ENCODE results near the gene COL4A6.

Gene COL4A6

DNA sequence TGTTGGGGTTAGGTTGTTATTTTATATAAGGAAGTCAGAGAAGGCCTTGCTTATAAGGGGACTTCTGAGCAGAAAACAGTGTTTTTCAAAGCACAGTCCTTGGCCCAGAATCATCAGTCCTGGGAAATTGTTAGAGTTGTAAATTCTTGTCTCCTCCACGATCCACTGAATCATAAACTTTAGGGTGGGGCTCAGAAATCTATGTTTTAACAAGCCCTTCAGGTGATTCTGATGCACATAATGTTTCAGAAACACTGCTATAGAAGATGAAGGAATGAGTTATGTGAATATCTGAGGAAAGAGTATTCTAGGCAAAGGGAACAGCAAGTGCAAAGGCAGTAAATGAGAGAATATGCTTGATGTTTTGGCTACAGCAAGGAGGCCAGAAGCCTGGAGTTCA lies 121.8 kb downstream of the COL4A6 start:
- Histone ChIP-seq H3K79me2 (ENCODE audit: control insufficient read depth, insufficient read depth, low read length) (no peaks in the 10 kb centered on the region), H4K5ac (ENCODE audit: low read length) (no peak overlapping the region), H3K27ac (ENCODE audit: low read depth, low read length) (no peak overlapping the region), H2BK5ac (ENCODE audit: low read length) (no peak overlapping the region), H3K27me3 (ENCODE audit: insufficient read depth, low read length, poor library complexity) (no peaks in the 10 kb centered on the region), H4K8ac (ENCODE audit: low read depth, low read length) (no peak overlapping the region), H3K79me1 (ENCODE audit: low read length) (no peaks in the 10 kb centered on the region), H3K23ac (ENCODE audit: low read length) (no peak overlapping the region), H3K4ac (ENCODE audit: low read depth, low read length) (no peak overlapping the region), H3K4me1 (ENCODE audit: control insufficient read depth, low read depth, low read length) (no peaks in the 10 kb centered on the region), H3K9ac (ENCODE audit: low read length) (no peak overlapping the region), H3K56ac (ENCODE audit: low read length) (no peak overlapping the region), H3K4me3 (ENCODE audit: low read length) (no peak overlapping the region), H2BK120ac (ENCODE audit: low read depth, low read length) (no peak overlapping the region), H2AK5ac (ENCODE audit: low read length) (no peak overlapping the region), H3K18ac (ENCODE audit: low read length) (no peak overlapping the region), H3K36me3 (ENCODE audit: control insufficient read depth, insufficient read depth, low read length) (no peaks in the 10 kb centered on the region), H3K4me2 (ENCODE audit: low read length) (no peak overlapping the region), H2BK15ac (replicated peaks; ENCODE audit: low read depth) (no peak overlapping the region)
- no CpG with 5 or more reads among the region's 1 CpG for WGBS (ENCODE audit: extremely low coverage, insufficient coverage, low lambda C conversion rate)
- no peak for DNase-seq

DNA sequence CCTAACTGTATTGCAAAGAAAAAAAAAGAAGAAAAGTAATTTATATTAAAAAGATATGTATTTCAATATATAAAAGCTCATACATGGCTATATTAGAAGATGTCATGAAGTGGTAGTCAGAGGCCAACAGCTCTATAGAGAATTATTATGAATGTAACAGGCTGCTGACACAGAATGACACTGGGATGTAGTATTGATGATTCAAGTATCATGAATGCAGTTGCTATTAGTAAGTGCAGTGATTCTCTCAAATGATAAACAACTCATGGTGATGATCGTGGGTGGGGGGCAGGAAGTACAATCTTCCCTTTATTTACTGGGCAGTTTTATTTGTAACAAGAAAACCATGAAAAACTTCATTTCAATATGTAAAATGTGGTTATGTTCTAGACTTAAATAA lies 124.6 kb downstream of the COL4A6 start:
- no peaks in the 10 kb centered on the region for H3K79me1 ChIP-seq (ENCODE audit: low read length)
- H2BK5ac ChIP-seq (ENCODE audit: low read length) = no peak overlapping the region
- DNase-seq = no peak
- no peak overlapping the region for H4K5ac ChIP-seq (ENCODE audit: low read length)
- H2BK120ac ChIP-seq (ENCODE audit: low read depth, low read length) = no peak overlapping the region
- H3K79me2 ChIP-seq (ENCODE audit: control insufficient read depth, insufficient read depth, low read length) = no peaks in the 10 kb centered on the region
- no peak overlapping the region for H3K9ac ChIP-seq (ENCODE audit: low read length)
- no peak overlapping the region for H3K23ac ChIP-seq (ENCODE audit: low read length)
- H3K36me3 ChIP-seq (ENCODE audit: control insufficient read depth, insufficient read depth, low read length) = no peaks in the 10 kb centered on the region
- no peak overlapping the region for H3K4ac ChIP-seq (ENCODE audit: low read depth, low read length)
- H2BK15ac ChIP-seq (replicated peaks; ENCODE audit: low read depth) = no peak overlapping the region
- H3K27me3 ChIP-seq (ENCODE audit: insufficient read depth, low read length, poor library complexity) = no peaks in the 10 kb centered on the region
- H3K4me3 ChIP-seq (ENCODE audit: low read length) = no peak overlapping the region
- no peak overlapping the region for H4K8ac ChIP-seq (ENCODE audit: low read depth, low read length)
- no peak overlapping the region for H3K27ac ChIP-seq (ENCODE audit: low read depth, low read length)
- no peak overlapping the region for H3K4me2 ChIP-seq (ENCODE audit: low read length)
- no peak overlapping the region for H3K18ac ChIP-seq (ENCODE audit: low read length)
- WGBS (ENCODE audit: extremely low coverage, insufficient coverage, low lambda C conversion rate) = no CpG with 5 or more reads among the region's 1 CpG
- no peak overlapping the region for H2AK5ac ChIP-seq (ENCODE audit: low read length)
- no peaks in the 10 kb centered on the region for H3K4me1 ChIP-seq (ENCODE audit: control insufficient read depth, low read depth, low read length)
- H3K56ac ChIP-seq (ENCODE audit: low read length) = no peak overlapping the region

DNA sequence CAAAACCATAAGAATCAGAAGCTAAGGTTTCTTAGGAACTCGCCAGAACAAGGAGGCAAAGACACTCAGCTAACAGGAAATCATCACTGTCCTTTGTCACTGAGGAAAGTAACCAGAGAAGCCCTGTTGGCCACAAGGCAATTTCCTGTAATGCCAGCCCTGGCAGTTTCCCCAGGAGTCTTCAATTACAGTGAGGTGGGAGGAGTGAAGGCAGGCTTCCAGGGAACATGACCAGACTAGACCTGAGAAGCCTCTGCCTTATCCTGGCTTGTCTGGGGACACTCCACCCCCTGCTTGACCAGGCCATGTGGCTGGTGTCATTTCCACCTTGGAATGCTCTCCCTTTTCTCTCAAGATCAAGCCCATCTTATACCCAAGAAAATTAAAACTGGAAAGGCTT lies 125.3 kb downstream of the COL4A6 start:
- WGBS (ENCODE audit: extremely low coverage, insufficient coverage, low lambda C conversion rate) = no CpG with 5 or more reads among the region's 1 CpG
- Histone ChIP-seq H2BK5ac (ENCODE audit: low read length) (no peak overlapping the region), H3K4me2 (ENCODE audit: low read length) (no peak overlapping the region), H3K79me1 (ENCODE audit: low read length) (no peaks in the 10 kb centered on the region), H3K4me3 (ENCODE audit: low read length) (no peak overlapping the region), H3K27ac (ENCODE audit: low read depth, low read length) (no peak overlapping the region), H4K5ac (ENCODE audit: low read length) (no peak overlapping the region), H3K9ac (ENCODE audit: low read length) (no peak overlapping the region), H3K27me3 (ENCODE audit: insufficient read depth, low read length, poor library complexity) (no peaks in the 10 kb centered on the region), H4K8ac (ENCODE audit: low read depth, low read length) (no peak overlapping the region), H3K36me3 (ENCODE audit: control insufficient read depth, insufficient read depth, low read length) (no peaks in the 10 kb centered on the region), H3K18ac (ENCODE audit: low read length) (no peak overlapping the region), H3K4ac (ENCODE audit: low read depth, low read length) (no peak overlapping the region), H2AK5ac (ENCODE audit: low read length) (no peak overlapping the region), H2BK15ac (replicated peaks; ENCODE audit: low read depth) (no peak overlapping the region), H3K4me1 (ENCODE audit: control insufficient read depth, low read depth, low read length) (no peaks in the 10 kb centered on the region), H3K56ac (ENCODE audit: low read length) (peak overlapping the region; percentile 34), H2BK120ac (ENCODE audit: low read depth, low read length) (no peak overlapping the region), H3K23ac (ENCODE audit: low read length) (no peak overlapping the region), H3K79me2 (ENCODE audit: control insufficient read depth, insufficient read depth, low read length) (no peaks in the 10 kb centered on the region)
- peak; percentile 91 for DNase-seq

DNA sequence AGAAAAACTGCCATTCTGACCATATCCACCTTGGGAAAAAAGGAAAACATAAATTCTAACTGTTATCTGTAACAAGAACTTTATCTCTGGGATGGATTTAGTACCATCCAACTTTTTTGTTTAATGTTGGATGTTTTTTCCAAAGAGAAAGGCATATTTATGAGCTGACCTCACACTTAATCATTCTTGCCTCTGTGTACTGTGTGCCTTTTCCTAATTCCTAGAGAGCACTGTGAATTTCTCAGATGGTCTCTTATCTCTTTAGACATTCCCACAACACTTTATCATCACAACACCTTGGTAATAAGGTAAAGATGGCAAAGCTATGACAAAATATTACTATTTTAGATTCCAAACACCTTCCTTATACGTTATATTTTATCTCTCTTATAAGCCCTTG lies 126.2 kb downstream of the COL4A6 start:
- H3K79me2 ChIP-seq (ENCODE audit: control insufficient read depth, insufficient read depth, low read length) = no peaks in the 10 kb centered on the region
- H4K5ac ChIP-seq (ENCODE audit: low read length) = no peak overlapping the region
- no peak for DNase-seq
- no peaks in the 10 kb centered on the region for H3K36me3 ChIP-seq (ENCODE audit: control insufficient read depth, insufficient read depth, low read length)
- H3K4me1 ChIP-seq (ENCODE audit: control insufficient read depth, low read depth, low read length) = no peaks in the 10 kb centered on the region
- no peak overlapping the region for H3K4me2 ChIP-seq (ENCODE audit: low read length)
- no peak overlapping the region for H3K18ac ChIP-seq (ENCODE audit: low read length)
- no peak overlapping the region for H2AK5ac ChIP-seq (ENCODE audit: low read length)
- no peak overlapping the region for H4K8ac ChIP-seq (ENCODE audit: low read depth, low read length)
- no peak overlapping the region for H2BK120ac ChIP-seq (ENCODE audit: low read depth, low read length)
- H3K27ac ChIP-seq (ENCODE audit: low read depth, low read length) = no peak overlapping the region
- H3K27me3 ChIP-seq (ENCODE audit: insufficient read depth, low read length, poor library complexity) = no peaks in the 10 kb centered on the region
- H3K23ac ChIP-seq (ENCODE audit: low read length) = no peak overlapping the region
- H3K79me1 ChIP-seq (ENCODE audit: low read length) = no peaks in the 10 kb centered on the region
- no peak overlapping the region for H3K56ac ChIP-seq (ENCODE audit: low read length)
- no peak overlapping the region for H2BK5ac ChIP-seq (ENCODE audit: low read length)
- WGBS (ENCODE audit: extremely low coverage, insufficient coverage, low lambda C conversion rate) = no CpG with 5 or more reads among the region's 1 CpG
- H3K4me3 ChIP-seq (ENCODE audit: low read length) = no peak overlapping the region
- H3K4ac ChIP-seq (ENCODE audit: low read depth, low read length) = no peak overlapping the region
- no peak overlapping the region for H2BK15ac ChIP-seq (replicated peaks; ENCODE audit: low read depth)
- no peak overlapping the region for H3K9ac ChIP-seq (ENCODE audit: low read length)

- H3K27me3 ChIP-seq (ENCODE audit: insufficient read depth, low read length, poor library complexity) = no peaks in the 10 kb centered on the region
- no peak overlapping the region for H2AK5ac ChIP-seq (ENCODE audit: low read length)
- no peaks in the 10 kb centered on the region for H3K36me3 ChIP-seq (ENCODE audit: control insufficient read depth, insufficient read depth, low read length)
- no peak overlapping the region for H4K8ac ChIP-seq (ENCODE audit: low read depth, low read length)
- no peak overlapping the region for H3K4me2 ChIP-seq (ENCODE audit: low read length)
- H2BK120ac ChIP-seq (ENCODE audit: low read depth, low read length) = no peak overlapping the region
- H3K56ac ChIP-seq (ENCODE audit: low read length) = no peak overlapping the region
- H2BK15ac ChIP-seq (replicated peaks; ENCODE audit: low read depth) = no peak overlapping the region
- no peak overlapping the region for H2BK5ac ChIP-seq (ENCODE audit: low read length)
- no peak overlapping the region for H4K5ac ChIP-seq (ENCODE audit: low read length)
- H3K4ac ChIP-seq (ENCODE audit: low read depth, low read length) = no peak overlapping the region
- H3K4me3 ChIP-seq (ENCODE audit: low read length) = no peak overlapping the region
- H3K27ac ChIP-seq (ENCODE audit: low read depth, low read length) = no peak overlapping the region
- H3K79me2 ChIP-seq (ENCODE audit: control insufficient read depth, insufficient read depth, low read length) = no peaks in the 10 kb centered on the region
- H3K4me1 ChIP-seq (ENCODE audit: control insufficient read depth, low read depth, low read length) = no peaks in the 10 kb centered on the region
- no peak for DNase-seq
- H3K23ac ChIP-seq (ENCODE audit: low read length) = no peak overlapping the region
- no peak overlapping the region for H3K9ac ChIP-seq (ENCODE audit: low read length)
- no CpG with 5 or more reads among the region's 1 CpG for WGBS (ENCODE audit: extremely low coverage, insufficient coverage, low lambda C conversion rate)
- H3K79me1 ChIP-seq (ENCODE audit: low read length) = no peaks in the 10 kb centered on the region
- H3K18ac ChIP-seq (ENCODE audit: low read length) = no peak overlapping the region
These were observed 127.7 kb downstream of the COL4A6 start for GRCh38 chrX:108310506-108310905.

- Histone ChIP-seq H4K8ac (ENCODE audit: low read depth, low read length) (no peak overlapping the region), H3K9ac (ENCODE audit: low read length) (no peak overlapping the region), H3K27ac (ENCODE audit: low read depth, low read length) (no peak overlapping the region), H2AK5ac (ENCODE audit: low read length) (no peak overlapping the region), H3K27me3 (ENCODE audit: insufficient read depth, low read length, poor library complexity) (no peaks in the 10 kb centered on the region), H3K79me2 (ENCODE audit: control insufficient read depth, insufficient read depth, low read length) (no peaks in the 10 kb centered on the region), H3K36me3 (ENCODE audit: control insufficient read depth, insufficient read depth, low read length) (no peaks in the 10 kb centered on the region), H3K23ac (ENCODE audit: low read length) (no peak overlapping the region), H3K4me3 (ENCODE audit: low read length) (no peak overlapping the region), H2BK120ac (ENCODE audit: low read depth, low read length) (no peak overlapping the region), H3K56ac (ENCODE audit: low read length) (no peak overlapping the region), H3K4me1 (ENCODE audit: control insufficient read depth, low read depth, low read length) (no peaks in the 10 kb centered on the region), H3K18ac (ENCODE audit: low read length) (no peak overlapping the region), H2BK15ac (replicated peaks; ENCODE audit: low read depth) (no peak overlapping the region), H3K79me1 (ENCODE audit: low read length) (no peaks in the 10 kb centered on the region), H3K4me2 (ENCODE audit: low read length) (no peak overlapping the region), H3K4ac (ENCODE audit: low read depth, low read length) (no peak overlapping the region), H4K5ac (ENCODE audit: low read length) (no peak overlapping the region), H2BK5ac (ENCODE audit: low read length) (no peak overlapping the region)
- peak; percentile 65 for DNase-seq
- WGBS (ENCODE audit: extremely low coverage, insufficient coverage, low lambda C conversion rate) = no CpG with 5 or more reads among the region's 4 CpGs
These were observed 129.1 kb downstream of the COL4A6 start for GRCh38 chrX:108309144-108309543.

Measured in mesendoderm (in vitro differentiated cells).